Motor neuron (in vitro differentiated cells): Measurements from ENCODE around the gene CAMSAP1. TPM values are rescaled to one million over a fixed set of nuclear protein-coding genes. Genes with fewer than 3 reads are reported as not detected.

Experiments
- ATAC-seq, 8 experiments: fragments of 200-7000 bp; cut with Tn5 transposase; replicated peaks in 6 of 8; 2 replicates each; pipeline ENCODE4 v1.8.0; 2021; ENCODE audit warnings: mild to moderate bottlenecking in 8 of 8, moderate library complexity in 8 of 8
- H3K27ac ChIP-seq, 2 donors: fragments of 250-450 bp; sonication (Bioruptor Pico); 2 replicates each; pipeline ENCODE4 v1.9.0; 2021; ENCODE audit warnings: antibody characterized with exemption in 2 of 2, mild to moderate bottlenecking in 2 of 2, moderate library complexity in 1 of 2
- H3K4me1 ChIP-seq, 2 donors: fragments of 250-450 bp; sonication (Bioruptor Pico); replicated peaks in 1 of 2; 2 replicates each; pipeline ENCODE4 v1.6.1; 2021; ENCODE audit warnings: antibody characterized with exemption in 2 of 2, mild to moderate bottlenecking in 2 of 2, moderate library complexity in 1 of 2
- H3K4me3 ChIP-seq, 5 donors: fragments of 250-450 bp; sonication (Bioruptor Pico); 2 replicates each; pipeline ENCODE4 v1.9.0; 2021; ENCODE audit warnings: antibody characterized with exemption in 5 of 5, mild to moderate bottlenecking in 5 of 5, moderate library complexity in 4 of 5
- WGBS, 10 experiments: fragments of 450-650 bp; shearing (Covaris generic); methylation state at CpG; one replicate each; pipeline ENCODE4 v1.0.0; 2022; 5-methylcytosine and 5-hydroxymethylcytosine counted together
- in situ Hi-C, 9 experiments: fragments of 400-800 bp; cut with MboI; loops; one replicate each; pipeline ENCODE4 v1.15.0; 2021; ENCODE audit warnings: low sequenced_read_pairs in 9 of 9, low pct_unique_long_range_greater_than_20kb in 2 of 9; ENCODE audit not compliant: unreplicated experiment in 9 of 9
- total RNA-seq, 8 experiments: library from RNA; unstranded; fragments of 300-600 nt; gene quantifications; 2 replicates each; pipeline versions ENCODE4 v1.2.3 to v1.2.4, GENCODE V29; 2022

The CAMSAP1 gene
- total RNA-seq, 8 experiments from 2014 or later = 8.2 to 71.6 (median 46.2) TPM

GRCh38 chr9:135766707-135767106, 140.6 kb downstream of the CAMSAP1 start:
- Histone ChIP-seq H3K27ac (no peak overlapping the region), H3K4me1 (no peaks in the 10 kb centered on the region), H3K4me3 (no peak overlapping the region)
- 60 to 93% (median 81%) methylated on average over 1 to 4 of the region's 4 CpGs; no CpG with 5 or more reads in 6 of the 10 experiments for WGBS, 10 experiments
- ATAC-seq = no peak
- in situ Hi-C loops = no loop called here

GRCh38 chr9:135766251-135766650, 141.1 kb downstream of the CAMSAP1 start:
- WGBS, 10 experiments = 80% methylated on average over 2 of the region's 4 CpGs; no CpG with 5 or more reads in 9 of the 10 experiments
- no peaks in the 10 kb centered on the region for H3K4me1 ChIP-seq
- in situ Hi-C loops = no loop called here
- H3K27ac ChIP-seq = no peak overlapping the region
- no peak for ATAC-seq
- no peak overlapping the region for H3K4me3 ChIP-seq

GRCh38 chr9:135765416-135765815, 141.9 kb downstream of the CAMSAP1 start:
- ATAC-seq = no peak
- Histone ChIP-seq H3K27ac (no peak overlapping the region), H3K4me1 (no peaks in the 10 kb centered on the region), H3K4me3 (no peak overlapping the region)
- 93 to 96% methylated on average over 3 to 5 of the region's 13 CpGs; no CpG with 5 or more reads in 8 of the 10 experiments for WGBS, 10 experiments
- in situ Hi-C loops = no loop called here

GRCh38 chr9:135764731-135765130, 142.6 kb downstream of the CAMSAP1 start:
- WGBS, 10 experiments = 74 to 80% methylated on average over 2 to 3 of the region's 19 CpGs; no CpG with 5 or more reads in 8 of the 10 experiments
- in situ Hi-C loops = no loop called here
- no peak for ATAC-seq

GRCh38 chr9:135763716-135764446, 143.5 kb downstream of the CAMSAP1 start:
- in situ Hi-C loops = no loop called here
- ATAC-seq = no peak

More at GRCh38 chr9:135764731-135765130, 142.6 kb downstream of the CAMSAP1 start:
- Histone ChIP-seq H3K4me1 (no peaks in the 10 kb centered on the region), H3K4me3 (no peak overlapping the region), H3K27ac (no peak overlapping the region)

GRCh38 chr9:135762921-135763320, 144.4 kb downstream of the CAMSAP1 start:
- H3K4me1 ChIP-seq = no peaks in the 10 kb centered on the region
- H3K4me3 ChIP-seq = no peak overlapping the region
- in situ Hi-C loops = no loop called here
- WGBS, 10 experiments = 40 to 67% methylated on average over 1 of the region's 13 CpGs; no CpG with 5 or more reads in 8 of the 10 experiments
- ATAC-seq = no peak
- H3K27ac ChIP-seq = no peak overlapping the region

More at GRCh38 chr9:135763716-135764446, 143.5 kb downstream of the CAMSAP1 start:
- Histone ChIP-seq H3K27ac (no peak overlapping the region), H3K4me1 (no peaks in the 10 kb centered on the region), H3K4me3 (no peak overlapping the region)
- 49 to 84% (median 76%) methylated on average over 1 to 20 of the region's 24 CpGs; no CpG with 5 or more reads in 2 of the 10 experiments for WGBS, 10 experiments

GRCh38 chr9:135761845-135762168, 145.5 kb downstream of the CAMSAP1 start:
- no peak for ATAC-seq
- Histone ChIP-seq H3K4me1 (no peaks in the 10 kb centered on the region), H3K4me3 (no peak overlapping the region), H3K27ac (no peak overlapping the region)
- WGBS, 10 experiments = 74% methylated on average over 4 of the region's 16 CpGs; no CpG with 5 or more reads in 9 of the 10 experiments
- in situ Hi-C loops = no loop called here

GRCh38 chr9:135761150-135761844, 146.0 kb downstream of the CAMSAP1 start:
- Histone ChIP-seq H3K27ac (no peak overlapping the region), H3K4me3 (no peak overlapping the region), H3K4me1 (no peaks in the 10 kb centered on the region)
- in situ Hi-C loops = no loop called here
- no peak for ATAC-seq
- WGBS, 10 experiments = 0 to 89% (median 35%) methylated on average over 1 to 11 of the region's 20 CpGs; no CpG with 5 or more reads in 4 of the 10 experiments

GRCh38 chr9:135760465-135760864, 146.9 kb downstream of the CAMSAP1 start:
- H3K4me1 ChIP-seq = no peaks in the 10 kb centered on the region
- no peak overlapping the region for H3K27ac ChIP-seq
- in situ Hi-C loops = no loop called here
- no peak for ATAC-seq
- 75 to 100% (median 91%) methylated on average over 2 to 6 of the region's 12 CpGs; no CpG with 5 or more reads in 5 of the 10 experiments for WGBS, 10 experiments
- no peak overlapping the region for H3K4me3 ChIP-seq

- ATAC-seq = peak in 1 of 8 experiments; percentile 21
- in situ Hi-C loops = no loop called here
- Histone ChIP-seq H3K4me3 (no peak overlapping the region), H3K27ac (no peak overlapping the region), H3K4me1 (no peaks in the 10 kb centered on the region)
- 0 to 80% methylated on average over 1 of the region's 24 CpGs; no CpG with 5 or more reads in 8 of the 10 experiments for WGBS, 10 experiments
Observed at GRCh38 chr9:135759676-135760300, 147.6 kb downstream of the CAMSAP1 start.

GRCh38 chr9:135758870-135759269, 148.5 kb downstream of the CAMSAP1 start:
- H3K4me3 ChIP-seq = no peak overlapping the region
- WGBS, 10 experiments = 54 to 100% (median 88%) methylated on average over 1 to 3 of the region's 10 CpGs; no CpG with 5 or more reads in 7 of the 10 experiments
- ATAC-seq = no peak
- in situ Hi-C loops = no loop called here
- H3K4me1 ChIP-seq = no peaks in the 10 kb centered on the region
- no peak overlapping the region for H3K27ac ChIP-seq
